ENCODE measurements around the gene WFDC8.

Gene WFDC8

DNA sequence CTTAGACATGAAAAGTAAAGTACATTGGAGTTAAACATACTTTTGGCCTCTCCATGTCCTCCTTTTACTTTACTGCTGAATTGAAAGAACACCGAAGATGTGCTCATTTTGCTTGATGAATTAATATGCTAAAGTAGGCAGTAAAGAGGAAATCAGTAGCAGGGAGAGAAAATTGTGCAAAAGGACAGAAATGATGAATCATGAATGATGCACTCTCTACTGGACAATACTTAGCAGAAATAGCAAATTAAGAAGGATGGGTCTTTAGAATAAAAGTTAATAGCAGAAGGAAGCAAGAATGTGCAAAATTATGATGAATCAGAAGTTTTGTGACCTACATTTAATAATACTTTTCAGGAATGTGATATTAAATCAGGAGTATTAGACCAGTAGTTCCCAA, 55.3 kb downstream of the WFDC8 start:
- H3K27me3 Mint-ChIP-seq: peaks cover 44% of the 10 kb centered on the region
- no peak for DNase-seq
- no peak overlapping the region for H3K27ac Mint-ChIP-seq

GRCh38 chr20:45518282-45518681, 60.8 kb downstream of the WFDC8 start:
- Mint-ChIP-seq H3K27ac (no peak overlapping the region), H3K27me3 (peaks cover 27% of the 10 kb centered on the region), H3K36me3 (ENCODE audit: low read depth) (no peaks in the 10 kb centered on the region), H3K4me1 (no peaks in the 10 kb centered on the region), H3K4me3 (no peak overlapping the region), H3K9me3 (no peaks in the 10 kb centered on the region)
- ATAC-seq: no peak
- DNase-seq: no peak

More for the DNA sequence above, 55.3 kb downstream of the WFDC8 start:
- Mint-ChIP-seq H3K36me3 (ENCODE audit: low read depth) (no peaks in the 10 kb centered on the region), H3K9me3 (no peaks in the 10 kb centered on the region), H3K4me3 (no peak overlapping the region), H3K4me1 (no peaks in the 10 kb centered on the region)
- no peak for ATAC-seq

- H3K27me3 Mint-ChIP-seq: peaks cover 27% of the 10 kb centered on the region
- no peaks in the 10 kb centered on the region for H3K4me1 Mint-ChIP-seq
- H3K9me3 Mint-ChIP-seq: no peaks in the 10 kb centered on the region
- no peaks in the 10 kb centered on the region for H3K36me3 Mint-ChIP-seq (ENCODE audit: low read depth)
- no peak for ATAC-seq
- DNase-seq: no peak
- no peak within 1 kb of the TSS for H3K4me3 Mint-ChIP-seq
- H3K27ac Mint-ChIP-seq: no peak within 1 kb of the TSS
Observed at GRCh38 chr20:45515147-45515913, 63.8 kb downstream of the WFDC8 start, which contains the start of gene SPINT3. Gene SPINT3 (minus strand): TSS chr20:45515622. CDS start chr20:45515608, 14 bp downstream.

DNA sequence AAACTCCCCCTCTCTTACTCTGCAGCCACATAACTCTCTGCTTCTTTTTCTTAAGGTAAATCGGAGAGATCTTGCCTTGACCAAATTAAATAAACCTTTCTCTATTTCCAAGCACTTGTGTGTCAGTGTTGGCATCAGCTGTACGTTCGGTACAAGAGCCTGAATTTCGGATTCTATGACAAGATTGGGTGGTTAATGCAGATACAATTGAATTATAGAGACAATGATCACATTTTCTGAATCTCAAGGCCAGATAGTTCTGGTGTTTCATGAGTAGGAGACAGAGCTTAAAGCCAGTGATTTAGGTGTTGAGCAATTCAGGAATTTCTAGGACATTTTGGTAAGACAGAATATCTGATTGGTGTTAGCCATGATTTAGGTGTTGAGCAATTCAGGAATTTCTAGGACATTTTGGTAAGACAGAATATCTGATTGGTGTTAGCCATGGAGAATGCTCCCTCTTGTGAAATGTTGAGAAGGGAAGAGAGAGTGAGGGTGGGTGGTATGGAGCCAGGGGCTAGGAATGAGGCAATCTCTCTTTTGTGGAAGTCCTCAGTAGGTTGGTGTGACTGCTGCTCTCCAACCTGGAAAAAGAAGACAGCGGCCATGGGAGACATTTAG, 68.7 kb downstream of the WFDC8 start:
- H3K4me1 Mint-ChIP-seq: peaks cover 15% of the 10 kb centered on the region
- H3K27ac Mint-ChIP-seq: no peak overlapping the region
- no peaks in the 10 kb centered on the region for H3K9me3 Mint-ChIP-seq
- no peak for DNase-seq
- peaks cover 33% of the 10 kb centered on the region for H3K27me3 Mint-ChIP-seq
- no peak overlapping the region for H3K4me3 Mint-ChIP-seq
- ATAC-seq: no peak
- H3K36me3 Mint-ChIP-seq (ENCODE audit: low read depth): no peaks in the 10 kb centered on the region

- ATAC-seq (no peak), DNase-seq (no peak)
- Mint-ChIP-seq H3K4me3 (no peak overlapping the region), H3K36me3 (ENCODE audit: low read depth) (no peaks in the 10 kb centered on the region), H3K27me3 (peaks cover 33% of the 10 kb centered on the region), H3K4me1 (peaks cover 15% of the 10 kb centered on the region), H3K9me3 (no peaks in the 10 kb centered on the region), H3K27ac (no peak overlapping the region)
Observed at GRCh38 chr20:45509091-45509490, 70.0 kb downstream of the WFDC8 start.

- DNase-seq (peak; percentile 3), ATAC-seq (no peak)
- Mint-ChIP-seq H3K36me3 (ENCODE audit: low read depth) (no peaks in the 10 kb centered on the region), H3K27ac (no peak overlapping the region), H3K9me3 (no peaks in the 10 kb centered on the region), H3K4me1 (peaks cover 15% of the 10 kb centered on the region), H3K27me3 (peaks cover 37% of the 10 kb centered on the region), H3K4me3 (no peak overlapping the region)
Observed at GRCh38 chr20:45508068-45508886, 70.8 kb downstream of the WFDC8 start.

GRCh38 chr20:45507011-45507820, 71.9 kb downstream of the WFDC8 start:
- Mint-ChIP-seq H3K36me3 (ENCODE audit: low read depth) (no peaks in the 10 kb centered on the region), H3K4me3 (no peak overlapping the region), H3K4me1 (peaks cover 15% of the 10 kb centered on the region), H3K27me3 (peaks cover 39% of the 10 kb centered on the region), H3K9me3 (no peaks in the 10 kb centered on the region), H3K27ac (no peak overlapping the region)
- ATAC-seq (peak; percentile 52), DNase-seq (no peak)

- Mint-ChIP-seq H3K27me3 (peaks cover 44% of the 10 kb centered on the region), H3K27ac (no peak overlapping the region), H3K4me1 (peaks cover 15% of the 10 kb centered on the region), H3K36me3 (ENCODE audit: low read depth) (no peaks in the 10 kb centered on the region), H3K9me3 (no peaks in the 10 kb centered on the region), H3K4me3 (no peak overlapping the region)
- ATAC-seq: no peak
- DNase-seq: no peak
Observed at GRCh38 chr20:45506398-45506797, 72.7 kb downstream of the WFDC8 start.

DNA sequence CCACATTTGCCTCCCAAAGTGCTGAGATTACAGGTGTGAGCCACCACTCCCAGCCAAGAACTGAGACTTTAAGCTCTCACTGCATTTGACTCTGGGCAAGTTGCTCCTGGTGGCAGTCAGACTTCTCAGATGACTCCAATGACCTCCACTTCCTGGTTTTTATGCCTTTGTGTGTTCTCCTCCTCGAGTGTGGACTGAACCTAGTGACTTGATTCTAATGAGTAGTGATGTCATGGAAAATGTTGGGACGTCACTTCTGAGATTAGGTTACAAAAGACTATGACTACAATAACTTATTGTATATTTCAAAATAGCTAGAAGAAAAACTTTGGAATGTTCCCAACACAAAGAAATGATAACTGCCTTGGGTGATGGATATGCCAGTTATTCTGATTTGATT, 75.7 kb downstream of the WFDC8 start:
- ATAC-seq (no peak), DNase-seq (no peak)
- peaks cover 15% of the 10 kb centered on the region for H3K4me1 Mint-ChIP-seq
- no peaks in the 10 kb centered on the region for H3K36me3 Mint-ChIP-seq (ENCODE audit: low read depth)
- no peak overlapping the region for H3K27ac Mint-ChIP-seq
- no peak overlapping the region for H3K4me3 Mint-ChIP-seq
- peaks cover 50% of the 10 kb centered on the region for H3K27me3 Mint-ChIP-seq
- H3K9me3 Mint-ChIP-seq: no peaks in the 10 kb centered on the region

DNA sequence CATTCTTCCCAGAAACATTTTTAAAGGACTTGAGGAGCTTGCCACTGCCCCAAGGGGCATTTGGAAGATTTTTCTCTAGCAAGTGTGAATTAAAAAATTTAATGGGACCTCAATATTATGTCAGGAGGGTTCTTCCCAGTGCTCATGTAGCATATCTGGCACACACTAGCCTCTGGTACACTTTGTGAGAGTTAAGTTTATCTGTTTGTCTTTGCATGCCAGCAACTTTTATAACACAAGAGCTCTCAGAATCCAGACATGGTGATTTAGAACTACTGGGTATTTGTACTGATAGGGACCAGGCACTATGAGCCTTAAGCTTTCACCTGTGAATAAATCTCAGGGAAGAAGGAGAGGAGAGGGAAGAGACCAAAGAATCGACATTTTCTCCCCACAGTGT, 76.5 kb downstream of the WFDC8 start:
- DNase-seq (no peak), ATAC-seq (no peak)
- H3K27me3 Mint-ChIP-seq: peaks cover 49% of the 10 kb centered on the region
- no peak overlapping the region for H3K27ac Mint-ChIP-seq
- H3K36me3 Mint-ChIP-seq (ENCODE audit: low read depth): no peaks in the 10 kb centered on the region
- H3K4me3 Mint-ChIP-seq: no peak overlapping the region
- H3K9me3 Mint-ChIP-seq: no peaks in the 10 kb centered on the region
- peaks cover 10% of the 10 kb centered on the region for H3K4me1 Mint-ChIP-seq
